Heart right ventricle (tissue), 16 donors: Measurements from ENCODE around the gene TMEFF2. TPM values are rescaled to one million over a fixed set of nuclear protein-coding genes. Genes with fewer than 3 reads are reported as not detected.

Source experiments
- ATAC-seq, 8 donors: fragments of 200-7000 bp; cut with Tn5 transposase; one replicate each; pipeline ENCODE4 v1.9.1; 2020; ENCODE audit warnings: mild to moderate bottlenecking in 8 of 8, moderate library complexity in 8 of 8, moderate number of reproducible peaks in 1 of 8
- DNase-seq, 2 donors: peaks; one replicate each; pipeline ENCODE4 v3.0.0-alpha.2; 2020
- H3K27ac ChIP-seq, 10 donors: fragments of 200-600 bp; sonication (generic) in 2 of 10; one replicate each; pipeline versions ENCODE4 v1.5.0 to v1.8.0; 2020 to 2022; ENCODE audit warnings: mild to moderate bottlenecking in 3 of 10
- H3K27me3 ChIP-seq, 7 donors: fragments of 200-600 bp; one replicate each; pipeline ENCODE4 v1.8.0; 2021 to 2022; ENCODE audit warnings: mild to moderate bottlenecking in 2 of 7
- H3K36me3 ChIP-seq, 9 donors: fragments of 200-600 bp; sonication (generic) in 1 of 9; one replicate each; pipeline versions ENCODE4 v1.5.0 to v1.8.0; 2020 to 2022; ENCODE audit warnings: mild to moderate bottlenecking in 2 of 9
- H3K4me1 ChIP-seq, 9 donors: fragments of 200-600 bp; sonication (generic) in 1 of 9; one replicate each; pipeline versions ENCODE4 v1.5.0 to v1.8.0; 2020 to 2022; ENCODE audit warnings: mild to moderate bottlenecking in 4 of 9
- H3K4me3 ChIP-seq, 10 donors: fragments of 200-600 bp; sonication (generic) in 2 of 10; one replicate each; pipeline versions ENCODE4 v1.5.0 to v1.8.0; 2020 to 2022; ENCODE audit warnings: mild to moderate bottlenecking in 7 of 10, moderate library complexity in 2 of 10
- H3K9me3 ChIP-seq, 11 donors: fragments of 200-600 bp in 10 of 11; sonication (generic) in 2 of 11; one replicate each; pipeline versions ENCODE4 v1.5.0 to v1.8.0; 2013 to 2022; ENCODE audit warnings: mild to moderate bottlenecking in 2 of 11, control low read depth in 1 of 11, moderate library complexity in 1 of 11
- CTCF ChIP-seq, 9 donors: fragments of 200-600 bp; sonication (generic) in 2 of 9; IDR thresholded peaks; one replicate each; pipeline versions ENCODE4 v1.5.0 to v1.8.0; 2021 to 2022; ENCODE audit warnings: antibody characterized with exemption in 9 of 9, mild to moderate bottlenecking in 5 of 9, moderate library complexity in 1 of 9
- WGBS, 2 donors: extraction: QIAGEN DNeasy Blood & Tissue Kit; methylation state at CpG; one replicate each; pipeline ENCODE4 v1.1.7; 2013; ENCODE audit warnings: inconsistent platforms in 1 of 2; 5-methylcytosine and 5-hydroxymethylcytosine counted together
- intact Hi-C, 10 donors: fragments of 100-400 bp; cut with DNase I; formaldehyde crosslinking; loops; one replicate each; pipeline versions ENCODE4 v1.11.1 to v1.14.2; 2022
- polyA plus RNA-seq, 2 donors: library from polyadenylated mRNA; stranded (reverse); fragments of 200-250 nt; gene quantifications; one replicate each; pipeline ENCODE4 v1.2.3, GENCODE V29; 2013
- total RNA-seq, 10 donors: library from RNA; stranded (reverse); fragmentation: NEBNext Ultra II Directional in 3 of 10; extraction: Animal tissue kit (Norgen Biotek cat#: 25700) in 3 of 10; gene quantifications; one replicate each; pipeline versions ENCODE4 v1.2.1 to v1.2.4, GENCODE V29; 2021 to 2023
- donor health status: Arrhythmogenic right ventricular cardiomyopathy.
- donor health status: ischemic (EF 13 %, LVEDD 7.1; RV severe dilation, severe dysfunction).
- donor health status: healthy with polysubstance abuse.
- donor health status: DM: no; HTN: yes; CAD: no.
- donor health status: DM: no; HTN: no; CAD: no.
- donor health status: ischemic (EF 25% LVEDD 6.9; RV normal size, moderate dysfunction).
- donor health status: ischemic (EF 25% LVEDD 5.7; RV mildly dilated, moderate dysfunction).
- donor health status: healthy.
- donor health status: DM: yes; HTN: yes; CAD: no.
- donor health status: Ischemic cardiomyopathy.
- donor health status: ischemic (EF 35%, LVEDD 5.7; RV mildly dilated, moderate dysfunction).
- donor health status: nonischemic (EF 11% LVEDD 7.7; RV severe dilation, severe dysfunction).
- donor health status: DM: yes; HTN: yes; CAD: no.
- donor health status: PGD.
- donor health status: ischemic (EF 29% LVEDD 5.4; RV normal size, mild dysfunction).
- donor health status: nonischemic (EF 23%, LVEDD 6.1; RV moderate dilation, normal function).

The TMEFF2 gene
- total and polyA plus RNA-seq, 12 donors, result 0.09 to 0.41 (median 0.17) TPM; not detected in 8

- Histone ChIP-seq H3K4me1 (peaks cover 0 to 12% (median 0%) of the 10 kb centered on the region in 9 donors), H3K27me3 (no peaks in the 10 kb centered on the region), H3K36me3 (no peaks in the 10 kb centered on the region), H3K4me3 (no peak overlapping the region), H3K27ac (no peak overlapping the region), H3K9me3 (no peaks in the 10 kb centered on the region)
- DNase-seq (no peak), ATAC-seq (no peak)
- WGBS, 2 donors, result 44 to 49% methylated on average over 1 of the region's 1 CpG
- intact Hi-C loops, result no loop called here
- TF ChIP-seq CTCF (IDR thresholded peaks at IDR 0.05), result no peak
These were observed 211.1 kb downstream of the TMEFF2 start for GRCh38 chr2:191983591-191983990.

- intact Hi-C loops, result no loop called here
- TF ChIP-seq CTCF (IDR thresholded peaks at IDR 0.05), result no peak
- DNase-seq (no peak), ATAC-seq (no peak)
- H3K27me3 ChIP-seq, result no peaks in the 10 kb centered on the region
- no peaks in the 10 kb centered on the region for H3K9me3 ChIP-seq
- H3K4me1 ChIP-seq, result peaks cover 0 to 12% (median 0%) of the 10 kb centered on the region in 9 donors
- no peaks in the 10 kb centered on the region for H3K36me3 ChIP-seq
- no peak overlapping the region for H3K4me3 ChIP-seq
- no peak overlapping the region for H3K27ac ChIP-seq
These were observed 211.5 kb downstream of the TMEFF2 start for GRCh38 chr2:191983186-191983585.

- TF ChIP-seq CTCF (IDR thresholded peaks at IDR 0.05), result no peak
- WGBS, 2 donors, result 89 to 95% methylated on average over 5 of the region's 5 CpGs
These were observed 213.0 kb downstream of the TMEFF2 start for GRCh38 chr2:191981706-191982105.

GRCh38 chr2:191980483-191980882 lies 214.2 kb downstream of the TMEFF2 start:
- intact Hi-C loops, result no loop called here
- DNase-seq (no peak), ATAC-seq (no peak)
- H3K27me3 ChIP-seq, result no peaks in the 10 kb centered on the region
- no peak for TF ChIP-seq CTCF (IDR thresholded peaks at IDR 0.05)
- WGBS, 2 donors, result 94 to 96% methylated on average over 3 of the region's 3 CpGs
- peaks cover 0 to 12% (median 0%) of the 10 kb centered on the region in 9 donors for H3K4me1 ChIP-seq
- no peak overlapping the region for H3K4me3 ChIP-seq
- no peak overlapping the region for H3K27ac ChIP-seq
- no peaks in the 10 kb centered on the region for H3K9me3 ChIP-seq
- no peaks in the 10 kb centered on the region for H3K36me3 ChIP-seq

More at GRCh38 chr2:191981706-191982105, 213.0 kb downstream of the TMEFF2 start:
- intact Hi-C loops, result no loop called here
- Histone ChIP-seq H3K9me3 (no peaks in the 10 kb centered on the region), H3K27me3 (no peaks in the 10 kb centered on the region), H3K27ac (no peak overlapping the region), H3K4me1 (peaks cover 0 to 12% (median 0%) of the 10 kb centered on the region in 9 donors), H3K4me3 (no peak overlapping the region), H3K36me3 (no peaks in the 10 kb centered on the region)
- no peak for DNase-seq
- ATAC-seq, result no peak
